ENCODE data around the gene TERB1.

GRCh38 chr16:66714062-66714461 lies 87.3 kb downstream of the TERB1 start:
- TF ChIP-seq, protein P1, sequence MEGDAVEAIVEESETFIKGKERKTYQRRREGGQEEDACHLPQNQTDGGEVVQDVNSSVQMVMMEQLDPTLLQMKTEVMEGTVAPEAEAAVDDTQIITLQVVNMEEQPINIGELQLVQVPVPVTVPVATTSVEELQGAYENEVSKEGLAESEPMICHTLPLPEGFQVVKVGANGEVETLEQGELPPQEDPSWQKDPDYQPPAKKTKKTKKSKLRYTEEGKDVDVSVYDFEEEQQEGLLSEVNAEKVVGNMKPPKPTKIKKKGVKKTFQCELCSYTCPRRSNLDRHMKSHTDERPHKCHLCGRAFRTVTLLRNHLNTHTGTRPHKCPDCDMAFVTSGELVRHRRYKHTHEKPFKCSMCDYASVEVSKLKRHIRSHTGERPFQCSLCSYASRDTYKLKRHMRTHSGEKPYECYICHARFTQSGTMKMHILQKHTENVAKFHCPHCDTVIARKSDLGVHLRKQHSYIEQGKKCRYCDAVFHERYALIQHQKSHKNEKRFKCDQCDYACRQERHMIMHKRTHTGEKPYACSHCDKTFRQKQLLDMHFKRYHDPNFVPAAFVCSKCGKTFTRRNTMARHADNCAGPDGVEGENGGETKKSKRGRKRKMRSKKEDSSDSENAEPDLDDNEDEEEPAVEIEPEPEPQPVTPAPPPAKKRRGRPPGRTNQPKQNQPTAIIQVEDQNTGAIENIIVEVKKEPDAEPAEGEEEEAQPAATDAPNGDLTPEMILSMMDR (conservative IDR thresholded peaks at IDR 0.05; ENCODE audit: low read length), result no peak
- TF ChIP-seq EZH2phosphoT487 (IDR thresholded peaks at IDR 0.05; ENCODE audit: borderline replicate concordance), result no peak

Data from Loucy (cell line).